HEK293 (cell line): ENCODE results near the gene ANO1.

Source experiments
- CTCF ChIP-seq: fragments of 450-650 bp; formaldehyde crosslinking; IDR thresholded peaks from 2 replicates; pipeline ENCODE4 v1.5.1; 2016; ENCODE audit warnings: missing biosample characterization, missing genetic modification characterization
- PRDM6 ChIP-seq: fragments of 450-650 bp; formaldehyde crosslinking; IDR thresholded peaks from 2 replicates; pipeline ENCODE4 v1.5.1; 2017; ENCODE audit warnings: missing biosample characterization, missing genetic modification characterization
- SP2 ChIP-seq: fragments of 450-650 bp; formaldehyde crosslinking; IDR thresholded peaks from 2 replicates; pipeline ENCODE4 v1.5.1; 2016; ENCODE audit warnings: missing biosample characterization, missing genetic modification characterization
- ZBTB49 ChIP-seq: fragments of 450-650 bp; formaldehyde crosslinking; IDR thresholded peaks from 2 replicates; pipeline ENCODE4 v1.5.1; 2016; ENCODE audit warnings: missing biosample characterization, missing genetic modification characterization, low read depth
- ZNF24 ChIP-seq: fragments of 450-650 bp; formaldehyde crosslinking; IDR thresholded peaks from 2 replicates; pipeline ENCODE4 v1.5.1; 2016; ENCODE audit warnings: missing biosample characterization, missing genetic modification characterization

GRCh38 chr11:70060611-70061293 lies 17.4 kb upstream of the ANO1 start:
- no peak for TF ChIP-seq SP2 (tag by site-specific recombination)
- no peak for TF ChIP-seq CTCF (tag by site-specific recombination)
- no peak for TF ChIP-seq ZNF24
- TF ChIP-seq ZBTB49 (tag by site-specific recombination): no peak
- no peak for TF ChIP-seq PRDM6 (tag by site-specific recombination)
